IPS-18a (cell line): ENCODE results near the gene CADM2.

Source experiments
- H3K27ac ChIP-seq: one replicate; pipeline ENCODE4 v1.5.1; 2013; ENCODE audit warnings: low read length
- H3K27me3 ChIP-seq: one replicate; pipeline ENCODE4 v1.6.1; 2013; ENCODE audit warnings: mild to moderate bottlenecking, low read length; ENCODE audit not compliant: control insufficient read depth, insufficient read depth
- H3K36me3 ChIP-seq: one replicate; pipeline ENCODE4 v1.6.1; 2013; ENCODE audit warnings: low read depth, low read length; ENCODE audit not compliant: control insufficient read depth
- H3K4me1 ChIP-seq: one replicate; pipeline ENCODE4 v1.6.1; 2013; ENCODE audit warnings: low read depth, low read length; ENCODE audit not compliant: control insufficient read depth
- H3K4me3 ChIP-seq: one replicate; pipeline ENCODE4 v1.5.1; 2013; ENCODE audit warnings: low read length
- H3K9ac ChIP-seq: one replicate; pipeline ENCODE4 v1.6.1; 2013; ENCODE audit warnings: mild to moderate bottlenecking, low read length, moderate library complexity
- H3K9me3 ChIP-seq: one replicate; pipeline ENCODE4 v1.6.1; 2013; ENCODE audit warnings: low read depth, low read length; ENCODE audit not compliant: control insufficient read depth

Gene CADM2

GRCh38 chr3:85426121-85426520 is 467.3 kb downstream of the CADM2 start:
- H3K27me3 ChIP-seq, result no peaks in the 10 kb centered on the region
- H3K36me3 ChIP-seq, result no peaks in the 10 kb centered on the region
- H3K27ac ChIP-seq, result no peak overlapping the region
- no peak overlapping the region for H3K9ac ChIP-seq
- H3K4me1 ChIP-seq, result no peaks in the 10 kb centered on the region
- H3K4me3 ChIP-seq, result no peak overlapping the region
- H3K9me3 ChIP-seq, result no peaks in the 10 kb centered on the region

- Histone ChIP-seq H3K4me1 (no peaks in the 10 kb centered on the region), H3K27me3 (no peaks in the 10 kb centered on the region), H3K9me3 (no peaks in the 10 kb centered on the region), H3K4me3 (no peak overlapping the region), H3K36me3 (no peaks in the 10 kb centered on the region), H3K27ac (no peak overlapping the region), H3K9ac (no peak overlapping the region)
Measured at GRCh38 chr3:85427467-85427866, 468.7 kb downstream of the CADM2 start.

GRCh38 chr3:85432081-85432480 is 473.3 kb downstream of the CADM2 start:
- H3K36me3 ChIP-seq, result no peaks in the 10 kb centered on the region
- no peaks in the 10 kb centered on the region for H3K27me3 ChIP-seq
- H3K4me3 ChIP-seq, result no peak overlapping the region
- peaks cover 4% of the 10 kb centered on the region for H3K4me1 ChIP-seq
- H3K27ac ChIP-seq, result no peak overlapping the region
- no peak overlapping the region for H3K9ac ChIP-seq
- no peaks in the 10 kb centered on the region for H3K9me3 ChIP-seq

- Histone ChIP-seq H3K27ac (no peak overlapping the region), H3K36me3 (no peaks in the 10 kb centered on the region), H3K4me1 (peaks cover 5% of the 10 kb centered on the region), H3K4me3 (no peak overlapping the region), H3K27me3 (no peaks in the 10 kb centered on the region), H3K9ac (no peak overlapping the region), H3K9me3 (no peaks in the 10 kb centered on the region)
Measured at GRCh38 chr3:85433319-85433718, 474.5 kb downstream of the CADM2 start.

GRCh38 chr3:85455561-85456200 is 496.9 kb downstream of the CADM2 start:
- Histone ChIP-seq H3K27ac (no peak overlapping the region), H3K27me3 (no peaks in the 10 kb centered on the region), H3K4me3 (no peak overlapping the region), H3K36me3 (no peaks in the 10 kb centered on the region), H3K4me1 (no peaks in the 10 kb centered on the region), H3K9me3 (no peaks in the 10 kb centered on the region), H3K9ac (no peak overlapping the region)

GRCh38 chr3:85474241-85474640 is 515.5 kb downstream of the CADM2 start:
- Histone ChIP-seq H3K9ac (no peak overlapping the region), H3K4me3 (no peak overlapping the region), H3K9me3 (no peaks in the 10 kb centered on the region), H3K27ac (no peak overlapping the region), H3K4me1 (peaks cover 6% of the 10 kb centered on the region), H3K36me3 (no peaks in the 10 kb centered on the region), H3K27me3 (no peaks in the 10 kb centered on the region)

- Histone ChIP-seq H3K4me1 (peaks cover 6% of the 10 kb centered on the region), H3K4me3 (no peak overlapping the region), H3K27ac (no peak overlapping the region), H3K36me3 (no peaks in the 10 kb centered on the region), H3K9me3 (no peaks in the 10 kb centered on the region), H3K9ac (no peak overlapping the region), H3K27me3 (no peaks in the 10 kb centered on the region)
Measured at GRCh38 chr3:85475346-85475745, 516.6 kb downstream of the CADM2 start.

- peaks cover 6% of the 10 kb centered on the region for H3K4me1 ChIP-seq
- H3K9me3 ChIP-seq, result no peaks in the 10 kb centered on the region
- H3K27me3 ChIP-seq, result no peaks in the 10 kb centered on the region
- no peak overlapping the region for H3K4me3 ChIP-seq
- no peak overlapping the region for H3K27ac ChIP-seq
- H3K36me3 ChIP-seq, result no peaks in the 10 kb centered on the region
- H3K9ac ChIP-seq, result no peak overlapping the region
Measured at GRCh38 chr3:85476891-85477495, 518.2 kb downstream of the CADM2 start.

- Histone ChIP-seq H3K4me3 (no peak overlapping the region), H3K9me3 (no peaks in the 10 kb centered on the region), H3K9ac (no peak overlapping the region), H3K27me3 (no peaks in the 10 kb centered on the region), H3K36me3 (no peaks in the 10 kb centered on the region), H3K4me1 (peaks cover 7% of the 10 kb centered on the region), H3K27ac (no peak overlapping the region)
Measured at GRCh38 chr3:85481411-85482212, 522.8 kb downstream of the CADM2 start.

GRCh38 chr3:85482213-85482490 is 523.4 kb downstream of the CADM2 start:
- Histone ChIP-seq H3K27me3 (no peaks in the 10 kb centered on the region), H3K36me3 (no peaks in the 10 kb centered on the region), H3K9me3 (no peaks in the 10 kb centered on the region), H3K27ac (no peak overlapping the region), H3K4me3 (no peak overlapping the region), H3K9ac (no peak overlapping the region), H3K4me1 (peaks cover 7% of the 10 kb centered on the region)

- Histone ChIP-seq H3K4me3 (no peak overlapping the region), H3K27ac (no peak overlapping the region), H3K9ac (no peak overlapping the region), H3K27me3 (no peaks in the 10 kb centered on the region), H3K4me1 (peaks cover 7% of the 10 kb centered on the region), H3K9me3 (no peaks in the 10 kb centered on the region), H3K36me3 (no peaks in the 10 kb centered on the region)
Measured at GRCh38 chr3:85483986-85484385, 525.2 kb downstream of the CADM2 start.

- Histone ChIP-seq H3K27ac (no peak overlapping the region), H3K27me3 (no peaks in the 10 kb centered on the region), H3K4me1 (peaks cover 7% of the 10 kb centered on the region)
Measured at GRCh38 chr3:85487375-85487774, 528.6 kb downstream of the CADM2 start.

More at GRCh38 chr3:85487375-85487774, 528.6 kb downstream of the CADM2 start:
- Histone ChIP-seq H3K36me3 (no peaks in the 10 kb centered on the region), H3K4me3 (no peak overlapping the region), H3K9ac (no peak overlapping the region), H3K9me3 (no peaks in the 10 kb centered on the region)
